Suprapubic skin (tissue), 4 donors: ENCODE measurements around the gene ID1.

ENCODE experiments used
- EP300 ChIP-seq: sonication (generic); formaldehyde crosslinking; IDR thresholded peaks from one replicate; pipeline ENCODE4 v1.6.1; 2017; ENCODE audit warnings: antibody characterized with exemption
- POLR2A ChIP-seq, 2 donors: fragments of 450-650 bp; IDR thresholded peaks; one replicate each; pipeline ENCODE4 v1.6.1; 2017; ENCODE audit warnings: antibody characterized with exemption in 2 of 2, mild to moderate bottlenecking in 2 of 2, moderate library complexity in 2 of 2
- POLR2AphosphoS5 ChIP-seq, 3 donors: sonication (generic); formaldehyde crosslinking; IDR thresholded peaks; one replicate each; pipeline ENCODE4 v1.6.1; 2017; ENCODE audit warnings: antibody characterized with exemption in 3 of 3
- TF ChIP-seq, protein P1 (sequence below), 2 donors: fragments of 200-600 bp in 1 of 2; fragments of 450-650 bp in 1 of 2; sonication (generic) in 1 of 2; IDR thresholded peaks; one replicate each; pipeline ENCODE4 v1.5.1; 2016 to 2019; ENCODE audit warnings: antibody characterized with exemption in 2 of 2, mild to moderate bottlenecking in 1 of 2, moderate library complexity in 1 of 2

GRCh38 chr20:31578448-31579138 is 26.5 kb upstream of the ID1 start:
- TF ChIP-seq EP300 (no peak), POLR2A (IDR thresholded peaks at IDR 0.05) (no peak), POLR2AphosphoS5 (IDR thresholded peaks at IDR 0.05) (no peak)
- TF ChIP-seq, protein P1, sequence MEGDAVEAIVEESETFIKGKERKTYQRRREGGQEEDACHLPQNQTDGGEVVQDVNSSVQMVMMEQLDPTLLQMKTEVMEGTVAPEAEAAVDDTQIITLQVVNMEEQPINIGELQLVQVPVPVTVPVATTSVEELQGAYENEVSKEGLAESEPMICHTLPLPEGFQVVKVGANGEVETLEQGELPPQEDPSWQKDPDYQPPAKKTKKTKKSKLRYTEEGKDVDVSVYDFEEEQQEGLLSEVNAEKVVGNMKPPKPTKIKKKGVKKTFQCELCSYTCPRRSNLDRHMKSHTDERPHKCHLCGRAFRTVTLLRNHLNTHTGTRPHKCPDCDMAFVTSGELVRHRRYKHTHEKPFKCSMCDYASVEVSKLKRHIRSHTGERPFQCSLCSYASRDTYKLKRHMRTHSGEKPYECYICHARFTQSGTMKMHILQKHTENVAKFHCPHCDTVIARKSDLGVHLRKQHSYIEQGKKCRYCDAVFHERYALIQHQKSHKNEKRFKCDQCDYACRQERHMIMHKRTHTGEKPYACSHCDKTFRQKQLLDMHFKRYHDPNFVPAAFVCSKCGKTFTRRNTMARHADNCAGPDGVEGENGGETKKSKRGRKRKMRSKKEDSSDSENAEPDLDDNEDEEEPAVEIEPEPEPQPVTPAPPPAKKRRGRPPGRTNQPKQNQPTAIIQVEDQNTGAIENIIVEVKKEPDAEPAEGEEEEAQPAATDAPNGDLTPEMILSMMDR (IDR thresholded peaks at IDR 0.05) = no peak
